NCI-H1694 (cell line): ENCODE measurements around the gene ZNF532.
"Not testable (repeated sequence)": the region's sequence is repeated elsewhere in the genome, so short reads cannot be mapped to it uniquely, and the experiment has no call there.

Source experiments
- DNase-seq: peaks from one replicate; lab custom pipeline; 2025; lab: John Stamatoyannopoulos, UW

ZNF532 gene

GRCh38 chr18:59005262-59005661 is 140.6 kb downstream of the ZNF532 start:
- DNase-seq: no peak

- DNase-seq: no peak
Measured at GRCh38 chr18:59006461-59007067, 141.9 kb downstream of the ZNF532 start.

- no peak for DNase-seq
Measured at GRCh38 chr18:59008302-59008974, 143.8 kb downstream of the ZNF532 start.

- DNase-seq: no peak
Measured at GRCh38 chr18:59009846-59010245, 145.2 kb downstream of the ZNF532 start.

GRCh38 chr18:59011289-59011688 is 146.6 kb downstream of the ZNF532 start:
- DNase-seq: no peak

GRCh38 chr18:59011786-59012185 is 147.1 kb downstream of the ZNF532 start:
- no peak for DNase-seq

GRCh38 chr18:59012815-59013705 is 148.4 kb downstream of the ZNF532 start:
- no peak for DNase-seq

- no peak for DNase-seq
Measured at GRCh38 chr18:59013744-59014143, 149.1 kb downstream of the ZNF532 start.

GRCh38 chr18:59015531-59016152 is 151.0 kb downstream of the ZNF532 start:
- DNase-seq: no peak

- no peak for DNase-seq
Measured at GRCh38 chr18:59021500-59021899, 156.8 kb downstream of the ZNF532 start.

- no peak for DNase-seq
Measured at GRCh38 chr18:59022167-59022945, 157.7 kb downstream of the ZNF532 start.

GRCh38 chr18:59024829-59025228 is 160.2 kb downstream of the ZNF532 start:
- no peak for DNase-seq

- not testable (repeated sequence) for DNase-seq
Measured at GRCh38 chr18:59025532-59025931, 160.9 kb downstream of the ZNF532 start.

GRCh38 chr18:59026364-59026763 is 161.7 kb downstream of the ZNF532 start:
- DNase-seq: no peak

GRCh38 chr18:59026831-59027410 is 162.2 kb downstream of the ZNF532 start:
- DNase-seq: no peak

- no peak for DNase-seq
Measured at GRCh38 chr18:59029663-59030429, 165.2 kb downstream of the ZNF532 start.

GRCh38 chr18:59032308-59032707 is 167.6 kb downstream of the ZNF532 start:
- DNase-seq: no peak

- DNase-seq: no peak
Measured at GRCh38 chr18:59033359-59033758, 168.7 kb downstream of the ZNF532 start.

- no peak for DNase-seq
Measured at GRCh38 chr18:59033974-59034373, 169.3 kb downstream of the ZNF532 start.

GRCh38 chr18:59035591-59035990 is 170.9 kb downstream of the ZNF532 start:
- DNase-seq: no peak
